A673 (cell line): ENCODE results near the gene CSGALNACT2. TPM values are rescaled to one million over a fixed set of nuclear protein-coding genes. Genes with fewer than 3 reads are reported as not detected.

ENCODE experiments used
- BruUV-seq: library from RNA; stranded (reverse); fragments of 400-500 nt; replicated peaks from 2 replicates; lab custom pipeline; 2021; lab: Mats Ljungman, UMichigan
- CTCF ChIA-PET: fragments of 300-600 bp; sonication (Branson Sonifier 250); formaldehyde crosslinking; loops from one replicate; lab custom pipeline; 2022; ENCODE audit warnings: antibody characterized with exemption; lab: Charles Lee
- POLR2A ChIA-PET: fragments of 300-600 bp; sonication (Branson Sonifier 250); formaldehyde crosslinking; loops from one replicate; lab custom pipeline; 2022; ENCODE audit warnings: antibody characterized with exemption; ENCODE audit not compliant: low non-redundant PET; lab: Charles Lee
- DNase-seq: peaks from one replicate; pipeline ENCODE4 v3.0.0-alpha.2; 2015; ENCODE audit warnings: low spot score
- H3K27ac ChIP-seq: fragments of 200-600 bp; sonication (generic); 2 replicates; pipeline ENCODE4 v1.5.1; 2016; ENCODE audit warnings: mixed run types, low read depth, mild to moderate bottlenecking, mixed read lengths, antibody characterized with exemption, low read length; ENCODE audit not compliant: poor library complexity, severe bottlenecking
- H3K27me3 ChIP-seq: fragments of 200-600 bp; sonication (generic); replicated peaks from 2 replicates; pipeline ENCODE4 v1.6.1; 2017; ENCODE audit warnings: mixed run types, low read depth, mild to moderate bottlenecking, mixed read lengths, antibody characterized with exemption, low read length; ENCODE audit not compliant: insufficient read depth, poor library complexity
- H3K36me3 ChIP-seq: fragments of 200-600 bp; sonication (generic); 2 replicates; pipeline ENCODE4 v1.6.1; 2016; ENCODE audit warnings: mixed run types, mild to moderate bottlenecking, mixed read lengths, antibody characterized with exemption, low read length; ENCODE audit not compliant: insufficient read depth, poor library complexity, severe bottlenecking
- H3K4me1 ChIP-seq: fragments of 200-600 bp; sonication (generic); 2 replicates; pipeline ENCODE4 v1.6.1; 2017; ENCODE audit warnings: mixed run types, mild to moderate bottlenecking, mixed read lengths, antibody characterized with exemption, low read length; ENCODE audit not compliant: insufficient read depth, poor library complexity, severe bottlenecking
- H3K4me3 ChIP-seq: fragments of 200-600 bp; sonication (generic); 2 replicates; pipeline ENCODE4 v1.5.1; 2016; ENCODE audit warnings: low read depth, mixed run types, mild to moderate bottlenecking, mixed read lengths, low read length; ENCODE audit not compliant: poor library complexity, severe bottlenecking
- H3K9me3 ChIP-seq: fragments of 200-600 bp; sonication (generic); 2 replicates; pipeline ENCODE4 v1.6.1; 2016; ENCODE audit warnings: mixed run types, low read depth, mild to moderate bottlenecking, mixed read lengths, antibody characterized with exemption, low read length; ENCODE audit not compliant: poor library complexity, severe bottlenecking
- CTCF ChIP-seq: fragments of 300-800, 200-600 bp; sonication (generic); conservative IDR thresholded peaks from 2 replicates; pipeline ENCODE4 v1.5.1; 2017; ENCODE audit warnings: low read depth, mild to moderate bottlenecking, antibody characterized with exemption, low read length, moderate library complexity, mixed read lengths
- EZH2 ChIP-seq: fragments of 200-600 bp; sonication (generic); IDR thresholded peaks from 2 replicates; pipeline ENCODE4 v1.6.1; 2017; ENCODE audit warnings: borderline replicate concordance, low read depth, mild to moderate bottlenecking, mixed read lengths, antibody characterized with exemption, low read length; ENCODE audit not compliant: poor library complexity, severe bottlenecking
- intact Hi-C: fragments of 100-400 bp; cut with micrococcal nuclease; formaldehyde crosslinking; loops from one replicate; pipeline ENCODE4 v1.10.0; 2022; ENCODE audit not compliant: unreplicated experiment
- total RNA-seq: library from RNA; stranded (reverse); gene quantifications from 2 replicates; pipeline ENCODE4 v1.2.3, GENCODE V29; 2021

The CSGALNACT2 gene
- total RNA-seq, 1 experiment from 2014 or later = 18.6 TPM

- Histone ChIP-seq H3K4me3 (peak overlapping the region; percentile 77), H3K9me3 (no peaks in the 10 kb centered on the region), H3K36me3 (no peaks in the 10 kb centered on the region), H3K4me1 (peaks cover 18% of the 10 kb centered on the region), H3K27ac (peak overlapping the region; percentile 81), H3K27me3 (no peaks in the 10 kb centered on the region)
- intact Hi-C loops = no loop called here
- TSS peak; percentile 65 for BruUV-seq
- POLR2A ChIA-PET = no interaction called here
- DNase-seq = peak; percentile 69
- CTCF ChIA-PET = no interaction called here
- TF ChIP-seq CTCF (no peak), EZH2 (no peak)
Observed at GRCh38 chr10:43137717-43138020, 576 bp upstream of the CSGALNACT2 start.

- Histone ChIP-seq H3K9me3 (no peaks in the 10 kb centered on the region), H3K27me3 (no peaks in the 10 kb centered on the region), H3K4me3 (peak overlapping the region; percentile 77), H3K27ac (peak overlapping the region; percentile 81), H3K4me1 (peaks cover 18% of the 10 kb centered on the region), H3K36me3 (no peaks in the 10 kb centered on the region)
- intact Hi-C loops = no loop called here
- DNase-seq = peak; percentile 54
- CTCF ChIA-PET = no interaction called here
- POLR2A ChIA-PET = no interaction called here
- TF ChIP-seq EZH2 (no peak), CTCF (no peak)
- BruUV-seq = no TSS peak
Observed at GRCh38 chr10:43138757-43139241, 554 bp downstream of the CSGALNACT2 start.

- BruUV-seq = no TSS peak
- no peak overlapping the region for H3K4me3 ChIP-seq
- no peak for DNase-seq
- ChIA-PET POLR2A (no interaction called here), CTCF (no interaction called here)
- TF ChIP-seq EZH2 = no peak
- no peak for TF ChIP-seq CTCF
- no peaks in the 10 kb centered on the region for H3K9me3 ChIP-seq
- H3K27me3 ChIP-seq = no peaks in the 10 kb centered on the region
- peaks cover 18% of the 10 kb centered on the region for H3K4me1 ChIP-seq
- no peaks in the 10 kb centered on the region for H3K36me3 ChIP-seq
- H3K27ac ChIP-seq = no peak overlapping the region
- intact Hi-C loops = no loop called here
Observed at GRCh38 chr10:43141421-43141820, 3.2 kb downstream of the CSGALNACT2 start.
